COR-L47 (cell line): ENCODE data around the gene GABRR2.
A peak's percentile ranks its signal among the peaks of the same experiment; 100 is the strongest.
"Not testable (repeated sequence)": the region's sequence is repeated elsewhere in the genome, so short reads cannot be mapped to it uniquely, and the experiment has no call there.

Source experiments
- DNase-seq: peaks from one replicate; lab custom pipeline; 2025; lab: John Stamatoyannopoulos, UW

The GABRR2 gene

DNA sequence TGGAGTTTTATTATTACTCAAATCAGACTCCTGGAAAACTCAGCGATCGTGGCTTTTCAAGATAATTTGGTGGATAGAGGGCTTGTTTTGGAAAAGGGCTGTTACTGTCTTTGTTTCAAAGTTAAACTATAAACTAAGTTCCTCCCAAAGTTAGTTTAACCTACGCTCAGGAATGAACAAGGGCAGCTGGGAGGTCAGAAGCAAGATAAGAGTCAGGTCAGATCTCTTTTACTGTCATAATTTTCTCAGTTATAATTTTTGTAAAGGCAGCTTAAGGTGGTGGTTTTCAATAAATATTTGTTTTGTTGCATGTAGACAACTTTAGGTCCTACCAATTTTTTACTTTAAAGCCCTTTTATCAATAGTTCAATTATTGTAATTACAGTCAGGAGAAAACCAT is 9.2 kb upstream of the GABRR2 start:
- DNase-seq, result no peak

DNA sequence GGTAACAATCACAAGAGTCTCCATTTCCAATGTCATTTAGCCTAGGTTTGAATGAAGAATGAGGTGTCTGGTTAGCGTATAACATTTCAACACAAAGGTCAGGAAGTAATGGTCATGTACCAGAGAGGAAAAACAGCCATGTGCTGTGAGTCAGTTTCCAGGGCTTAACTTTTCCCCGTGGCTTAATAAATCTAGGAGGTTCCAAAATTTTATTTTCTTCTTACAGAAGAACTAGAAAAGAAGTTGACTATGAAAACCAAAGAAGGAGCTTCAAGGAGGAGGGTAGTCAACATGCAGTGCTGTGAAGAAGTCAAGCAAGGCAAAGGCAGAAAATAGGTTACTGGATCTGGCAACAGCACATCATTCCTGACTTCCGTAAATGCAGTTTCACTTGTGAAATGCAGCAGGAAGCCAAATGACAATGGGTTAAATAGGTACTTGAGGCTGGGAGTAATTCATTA is 8.4 kb upstream of the GABRR2 start:
- no peak for DNase-seq

DNA sequence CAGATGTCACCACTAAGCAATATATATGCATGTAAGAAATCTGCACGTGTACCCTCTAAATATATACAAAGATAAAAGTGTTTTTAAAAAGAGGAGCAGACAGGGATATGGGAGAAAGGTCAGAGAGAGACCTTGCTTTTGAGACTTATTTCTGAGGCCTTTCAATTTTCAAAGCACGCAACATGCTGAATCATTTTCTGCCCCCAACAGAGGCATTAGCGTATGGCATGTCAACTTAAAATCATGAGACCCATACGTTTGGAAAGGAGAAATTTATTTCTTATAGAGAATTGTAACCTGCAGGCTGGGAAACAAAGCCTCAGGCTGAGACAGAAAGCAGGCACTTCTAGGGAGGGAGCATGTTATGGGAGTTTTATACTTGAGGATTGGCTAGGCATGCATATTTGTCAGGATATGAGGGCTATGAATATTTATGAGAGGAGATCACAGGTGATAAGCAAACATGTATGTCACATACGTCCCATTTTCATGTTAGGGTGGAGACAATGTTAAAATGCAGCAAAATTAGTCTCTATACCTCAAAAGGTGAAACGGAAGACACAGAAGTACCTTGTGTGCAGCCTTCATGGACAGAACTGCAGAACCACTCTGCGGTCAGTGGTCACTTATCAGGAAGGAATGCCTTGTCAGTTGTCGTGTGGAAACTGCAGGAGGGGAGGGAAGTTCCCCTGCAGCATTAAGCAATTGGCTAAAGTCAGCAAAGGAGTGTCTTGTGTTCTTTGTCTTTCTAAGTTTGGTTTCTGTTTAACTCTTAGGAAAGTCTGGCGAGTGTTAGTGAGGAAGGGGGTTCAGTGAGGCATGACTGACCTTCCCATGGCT is 6.3 kb upstream of the GABRR2 start:
- no peak for DNase-seq

DNA sequence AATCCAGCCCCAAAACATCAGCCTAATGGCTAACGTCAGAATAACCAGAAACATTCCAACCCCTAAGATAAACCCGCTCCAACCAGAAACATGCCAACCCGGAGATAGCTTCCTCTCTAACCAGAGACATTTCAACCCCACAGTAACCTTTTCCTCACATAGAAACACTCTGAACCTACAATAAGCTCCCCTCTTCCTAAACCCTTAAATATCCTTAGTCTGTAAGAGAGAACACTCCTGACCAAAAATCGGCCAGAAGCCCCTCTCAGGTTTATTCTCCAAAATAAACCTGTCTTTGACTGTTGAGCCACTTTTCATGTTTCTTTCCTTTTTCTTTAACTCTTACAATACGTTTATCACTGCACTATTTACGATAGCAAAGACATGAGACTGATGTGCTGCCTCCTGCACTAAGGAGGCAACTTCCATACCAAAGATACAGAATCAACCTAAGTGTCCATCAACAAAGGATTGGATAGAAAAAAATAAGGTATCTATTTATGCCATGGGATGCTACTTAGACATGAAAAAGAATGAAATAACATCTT is 5.0 kb upstream of the GABRR2 start:
- DNase-seq, result no peak

DNA sequence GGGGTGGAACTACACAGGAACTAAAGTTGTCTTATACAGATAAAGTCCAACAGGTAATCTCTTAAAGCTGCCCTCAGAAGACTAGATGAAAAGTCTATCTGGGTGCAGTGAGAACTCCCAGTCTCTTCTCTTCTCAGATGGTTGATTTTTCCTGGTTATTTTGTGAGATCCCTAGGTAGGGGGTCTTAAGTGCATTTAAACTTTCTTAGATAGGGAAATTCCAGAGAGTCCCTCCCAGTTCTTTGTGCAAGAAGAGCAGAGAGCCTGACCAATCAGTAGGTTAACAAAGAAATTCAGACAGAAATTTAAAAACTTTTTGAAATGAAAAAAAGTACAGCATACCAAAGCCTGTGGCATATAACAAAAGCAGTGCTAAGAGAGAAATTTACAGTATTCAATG is 2.0 kb upstream of the GABRR2 start:
- no peak for DNase-seq

DNA sequence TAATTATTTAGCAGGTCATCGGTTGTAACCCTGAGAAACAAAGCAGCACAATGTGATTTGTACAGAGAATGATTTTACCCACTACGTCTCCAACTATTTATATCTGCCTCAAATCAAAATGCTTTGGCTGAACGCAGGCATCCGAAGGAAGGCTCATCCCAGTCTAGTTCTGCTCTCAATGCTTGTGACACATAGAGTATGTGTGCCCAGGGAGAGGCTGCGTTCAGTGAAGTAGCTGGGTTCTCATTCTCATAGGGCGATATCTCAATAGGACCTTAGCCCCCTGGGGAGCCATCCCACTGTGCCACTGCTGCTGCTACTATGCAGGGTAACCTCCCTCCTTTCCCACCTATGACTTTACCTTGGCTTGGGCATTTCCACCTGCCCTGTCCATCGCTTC is 407 bp downstream of the GABRR2 start:
- no peak for DNase-seq

DNA sequence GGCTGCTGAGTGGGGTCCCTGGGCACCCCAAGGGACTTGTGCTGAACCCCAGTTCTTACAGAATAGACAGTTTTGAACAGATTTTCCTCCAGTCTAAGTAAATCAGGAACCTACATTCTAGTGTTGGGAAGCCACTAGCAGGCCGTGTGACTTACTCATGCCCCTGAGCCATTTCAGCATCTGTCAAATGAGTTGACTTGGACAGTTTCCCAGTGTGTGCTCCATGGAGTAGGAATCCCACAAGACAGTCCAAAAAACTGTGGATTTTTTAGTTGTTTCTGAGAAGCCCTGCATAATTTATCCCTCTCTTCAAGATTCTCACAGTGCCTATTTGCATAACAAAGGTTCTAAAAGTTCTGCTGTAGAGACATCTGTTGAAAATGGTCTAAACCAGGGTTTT is 2.1 kb downstream of the GABRR2 start:
- DNase-seq, result no peak

DNA sequence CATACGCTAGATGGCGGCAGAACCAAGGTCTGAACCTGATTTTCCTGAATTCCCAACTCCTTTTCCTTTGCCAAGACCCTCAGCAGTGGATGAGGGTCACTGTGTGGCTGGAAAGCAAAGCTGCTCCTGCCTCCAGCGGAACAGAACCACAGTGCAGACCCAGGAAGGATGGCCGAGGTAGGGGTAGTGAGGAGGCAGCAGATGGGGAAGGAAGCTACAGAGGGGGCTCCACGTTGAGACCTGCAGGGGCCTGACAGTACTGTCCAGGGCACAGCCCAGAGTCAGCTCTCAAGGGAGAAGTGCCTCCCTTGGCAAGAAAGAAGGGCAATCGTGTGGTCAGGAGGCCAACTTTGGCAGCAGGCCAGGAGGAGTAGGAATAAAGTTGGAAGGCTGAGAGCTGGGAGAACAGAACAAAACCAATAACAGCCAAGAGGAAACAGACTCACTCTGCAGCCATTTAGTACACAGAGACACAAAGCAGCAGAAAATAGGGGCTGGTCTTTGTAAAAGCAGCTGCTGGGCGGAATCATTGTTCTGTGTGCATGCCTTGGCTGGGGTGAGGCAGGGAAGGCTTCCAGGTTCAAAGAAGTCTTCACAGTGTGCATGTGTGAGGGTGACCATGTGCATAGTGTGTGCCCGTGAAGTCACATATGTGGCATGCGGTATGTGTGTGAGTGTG is 3.1 kb downstream of the GABRR2 start:
- peak; percentile 45 for DNase-seq

DNA sequence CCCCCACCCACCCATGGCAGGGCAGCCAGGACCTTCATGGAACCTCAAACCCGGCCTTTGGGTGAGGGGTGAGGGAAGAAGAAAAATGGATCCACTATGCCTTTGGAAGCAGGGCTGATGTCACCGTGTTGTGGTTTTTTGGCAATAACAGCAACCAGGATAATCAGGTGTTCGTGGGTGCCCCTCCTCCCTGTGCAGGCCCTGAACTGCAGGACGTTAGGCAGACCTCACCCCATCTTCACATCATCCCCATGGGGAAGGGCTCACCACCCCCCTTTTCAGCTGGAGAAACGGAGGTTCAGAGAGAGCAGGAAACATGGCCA is 3.6 kb downstream of the GABRR2 start:
- DNase-seq, result no peak

DNA sequence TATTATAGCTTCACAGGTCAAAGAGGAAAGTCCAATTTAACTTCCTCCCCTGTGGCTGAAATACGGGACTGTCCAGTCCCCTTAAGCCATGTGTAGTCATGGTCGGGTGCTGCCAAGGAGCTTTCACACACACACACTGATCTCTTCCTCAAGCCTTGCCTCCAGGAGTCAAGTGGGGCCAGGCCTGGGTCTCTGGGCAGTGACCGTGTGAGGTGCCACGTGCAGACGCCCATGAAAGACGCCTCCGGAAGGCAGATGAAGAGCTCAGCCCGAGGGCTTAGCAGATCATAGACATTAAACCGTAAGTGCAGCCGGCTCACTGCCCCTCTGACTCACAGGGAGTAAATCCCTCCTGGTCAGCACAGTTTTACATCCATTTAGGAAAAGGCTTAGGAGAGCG is 4.2 kb downstream of the GABRR2 start:
- DNase-seq, result no peak

DNA sequence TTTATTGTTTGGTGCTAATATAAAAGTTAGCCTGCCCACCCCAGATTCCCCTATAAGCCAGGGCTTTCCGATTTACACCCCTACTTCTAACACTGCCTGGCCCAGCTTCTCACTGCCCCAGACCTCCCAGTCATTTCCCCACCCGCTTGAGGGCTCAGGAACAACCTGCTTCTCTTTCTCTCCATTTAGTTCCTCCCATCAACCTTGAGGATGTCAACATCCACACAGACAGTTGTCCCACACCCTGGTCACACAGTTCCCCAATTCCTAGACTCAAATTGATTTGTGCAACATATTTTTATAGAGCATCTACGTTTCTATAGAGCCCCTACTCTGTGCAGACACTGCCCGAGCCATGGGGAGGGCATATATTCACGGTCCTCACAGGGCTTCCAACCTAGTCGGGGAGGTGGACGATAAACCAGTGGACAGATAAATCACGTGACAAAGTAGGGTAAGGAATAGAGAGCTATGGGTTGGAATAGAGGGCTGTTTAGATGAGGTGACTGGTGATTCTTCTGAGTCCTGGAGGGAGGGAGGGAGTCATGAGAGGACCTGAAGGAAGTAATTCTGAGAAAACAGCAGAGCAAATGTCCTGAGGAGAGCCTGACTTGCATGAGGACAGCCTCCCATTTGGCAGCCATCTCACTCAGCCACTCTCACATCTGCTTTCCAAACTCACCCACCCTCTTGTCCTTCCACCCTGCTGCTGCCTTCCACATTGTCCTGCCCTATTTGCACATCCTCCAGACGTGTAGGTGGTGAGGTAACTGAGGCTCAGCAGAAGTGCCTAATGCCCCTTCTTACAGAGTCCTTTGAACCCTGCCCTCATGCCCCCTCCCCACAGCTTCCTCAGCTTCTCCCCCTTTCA is 6.3 kb downstream of the GABRR2 start:
- no peak for DNase-seq

DNA sequence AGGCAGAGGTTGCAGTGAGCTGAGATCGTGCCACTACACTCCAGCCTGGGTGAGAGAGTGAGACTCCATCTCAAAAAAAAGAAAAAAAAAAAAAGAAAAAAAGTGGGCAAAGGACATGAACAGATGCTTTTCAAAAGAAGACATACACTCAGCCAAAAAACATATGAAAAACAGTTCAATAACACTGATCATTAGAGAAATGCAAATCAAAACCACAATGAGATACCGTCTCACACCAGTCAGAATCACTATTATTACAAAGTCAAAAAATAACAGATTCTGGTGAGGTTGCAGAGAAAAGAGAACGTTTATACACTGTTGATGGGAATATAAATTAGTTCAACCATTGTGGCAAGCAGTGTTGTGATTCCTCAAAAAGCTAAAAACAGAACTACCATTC is 10.6 kb downstream of the GABRR2 start:
- DNase-seq, result not testable (repeated sequence)

DNA sequence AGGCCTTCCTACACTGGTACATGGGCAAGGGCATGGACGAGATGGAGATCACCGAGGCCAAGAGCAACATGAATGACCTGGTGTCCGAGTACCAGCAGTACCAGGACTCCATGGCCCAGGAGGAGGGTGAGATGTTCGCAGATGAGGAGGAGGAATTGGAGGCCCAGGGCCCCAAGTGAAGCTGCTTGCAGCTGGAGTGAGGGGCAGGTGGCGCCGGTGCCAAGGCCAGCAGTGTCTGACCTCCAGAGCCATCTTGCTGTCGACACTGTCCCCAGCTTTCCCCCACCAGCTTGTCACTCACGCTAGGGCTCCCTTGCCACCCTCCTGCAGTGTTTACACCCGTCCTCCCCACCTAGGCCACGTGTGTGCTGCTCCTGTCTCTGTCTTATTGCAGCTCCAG is 12.2 kb downstream of the GABRR2 start:
- DNase-seq, result no peak

DNA sequence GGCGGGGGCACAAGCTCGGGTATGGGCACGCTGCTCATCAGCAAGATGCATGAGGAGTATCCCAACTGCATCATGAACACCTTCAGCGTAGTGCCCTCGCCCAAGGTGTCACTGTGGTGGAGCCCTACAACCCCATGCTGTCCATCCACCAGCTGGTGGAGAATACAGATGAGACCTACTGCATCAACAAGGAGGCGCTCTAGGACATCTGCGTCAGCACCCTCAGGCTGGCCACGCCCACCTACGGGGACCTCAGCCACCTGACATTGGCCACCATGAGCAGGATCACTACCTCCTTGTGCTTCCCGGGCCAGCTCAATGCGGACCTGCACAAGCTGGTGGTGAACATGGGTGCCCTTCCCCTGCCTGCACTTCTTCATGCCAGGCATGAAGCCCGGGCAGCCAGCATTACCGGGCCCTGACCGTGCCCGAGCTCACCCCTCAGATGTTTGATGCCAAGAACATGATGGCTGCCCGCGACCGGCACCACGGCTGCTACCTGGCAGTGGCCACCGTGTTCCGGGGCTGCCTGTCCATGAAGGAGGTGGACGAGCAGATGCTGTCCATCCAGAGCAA is 12.8 kb downstream of the GABRR2 start:
- no peak for DNase-seq

DNA sequence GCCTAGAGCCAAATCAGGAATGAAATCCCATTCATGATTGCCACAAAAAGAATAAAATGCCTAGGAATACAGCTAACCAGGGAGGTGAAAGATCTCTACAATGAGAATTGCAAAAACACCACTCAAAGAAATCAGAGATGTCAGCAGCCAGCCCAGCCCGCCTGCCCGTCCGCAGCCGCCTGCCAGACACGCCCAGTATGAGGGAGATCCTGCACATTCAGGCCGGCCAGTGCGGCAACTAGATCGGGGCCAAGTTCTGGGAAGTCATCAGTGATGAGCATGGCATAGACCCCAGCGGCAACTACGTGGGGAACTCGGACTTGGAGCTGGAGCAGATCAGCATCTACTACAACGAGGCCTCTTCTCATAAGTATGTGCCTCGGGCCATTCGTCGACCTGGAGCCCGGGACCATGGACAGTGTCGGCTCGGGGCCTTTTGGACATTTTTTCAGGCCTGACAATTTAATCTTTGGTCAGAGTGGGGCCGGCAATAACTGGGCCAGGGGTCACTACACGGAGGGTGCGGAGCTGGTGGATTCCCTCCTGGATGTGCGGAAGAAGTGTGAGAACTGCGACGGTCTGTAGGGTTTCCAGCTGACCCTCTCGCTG is 13.4 kb downstream of the GABRR2 start:
- DNase-seq, result no peak

DNA sequence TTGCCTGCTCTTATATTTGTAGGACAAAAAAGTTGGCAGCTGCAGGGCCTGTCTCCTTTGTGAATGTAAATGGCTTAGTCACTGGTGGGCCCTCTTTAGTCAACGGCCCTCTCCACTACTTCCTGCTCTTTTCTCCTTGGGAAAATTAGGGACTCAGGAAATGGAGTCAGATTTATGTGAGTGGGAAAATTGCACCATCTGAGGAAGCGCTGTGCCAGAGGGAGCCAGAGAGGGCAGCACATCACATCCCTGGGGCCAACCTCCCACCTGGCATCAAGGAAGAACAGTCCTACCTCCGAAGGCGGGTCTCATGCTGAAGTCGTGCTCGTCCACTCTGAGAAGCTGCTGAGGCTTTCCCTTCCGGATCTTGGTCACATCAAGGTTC is 15.6 kb downstream of the GABRR2 start:
- no peak for DNase-seq

DNA sequence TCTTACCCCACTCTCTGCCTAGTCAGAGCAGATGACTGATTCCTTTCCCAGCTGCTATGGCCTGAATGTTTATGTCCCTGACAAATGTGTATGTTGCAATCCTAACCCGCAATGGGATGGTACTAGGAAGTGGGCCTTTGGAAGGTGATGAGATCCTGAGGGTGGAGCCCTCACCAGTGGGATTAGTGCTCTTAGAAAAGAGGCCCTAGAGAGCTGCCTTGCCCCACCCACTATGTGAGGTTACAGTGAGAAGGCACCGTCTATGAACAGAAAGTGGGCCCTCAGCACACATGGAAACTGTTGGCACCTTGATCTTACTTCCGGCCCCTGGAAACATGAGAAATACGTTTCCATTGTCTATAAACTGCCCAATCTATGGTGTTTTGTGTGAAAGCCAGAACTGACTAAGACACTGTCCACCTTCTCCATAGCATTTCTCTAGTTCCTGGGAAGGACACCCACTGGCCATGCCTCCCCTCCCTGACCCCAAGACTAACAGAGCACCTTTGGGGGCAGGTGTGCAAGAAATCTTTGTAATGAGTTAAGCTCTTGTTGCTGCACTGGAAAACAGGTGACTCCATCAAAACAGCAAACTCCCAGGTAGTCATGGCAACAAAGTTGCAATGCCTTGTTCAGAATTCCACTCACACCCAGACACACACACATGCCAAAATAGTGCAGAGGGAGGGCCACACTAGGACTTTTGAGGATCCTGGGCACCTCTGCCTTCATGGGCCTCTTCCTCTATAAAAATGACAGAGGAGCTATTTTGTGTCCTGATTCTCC is 16.2 kb downstream of the GABRR2 start:
- DNase-seq, result no peak

DNA sequence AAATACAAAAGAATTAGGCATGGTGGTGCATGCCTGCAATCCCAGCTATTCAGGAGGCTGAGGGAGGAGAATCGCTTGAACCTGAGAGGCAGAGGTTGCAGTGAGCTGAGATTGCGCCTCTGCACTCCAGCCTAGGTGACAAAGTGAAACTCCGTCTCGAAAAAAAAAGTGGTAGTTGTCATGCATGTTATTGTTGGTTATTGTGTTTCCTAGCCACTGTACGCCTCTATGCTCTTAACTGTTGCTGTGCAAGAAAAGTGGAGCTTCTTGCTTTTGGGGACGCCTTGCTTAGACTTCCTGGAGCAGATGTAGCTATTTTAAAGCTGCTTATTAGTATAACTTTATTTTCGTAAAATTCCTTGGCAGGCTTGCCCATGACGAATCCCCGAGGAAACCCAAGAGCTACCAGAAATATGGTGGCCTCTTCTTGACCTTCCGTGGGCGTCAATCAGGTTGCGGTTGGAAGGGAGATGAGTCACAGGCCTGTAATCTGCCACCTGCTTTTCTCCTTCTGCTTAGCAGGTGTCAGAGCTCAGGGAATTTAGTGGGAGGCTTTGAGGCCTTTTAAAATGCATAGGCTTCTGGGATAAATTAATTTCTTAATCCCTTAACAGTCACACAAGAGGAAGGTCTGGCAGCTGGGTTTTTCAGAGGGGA is 17.3 kb downstream of the GABRR2 start:
- DNase-seq, result no peak

DNA sequence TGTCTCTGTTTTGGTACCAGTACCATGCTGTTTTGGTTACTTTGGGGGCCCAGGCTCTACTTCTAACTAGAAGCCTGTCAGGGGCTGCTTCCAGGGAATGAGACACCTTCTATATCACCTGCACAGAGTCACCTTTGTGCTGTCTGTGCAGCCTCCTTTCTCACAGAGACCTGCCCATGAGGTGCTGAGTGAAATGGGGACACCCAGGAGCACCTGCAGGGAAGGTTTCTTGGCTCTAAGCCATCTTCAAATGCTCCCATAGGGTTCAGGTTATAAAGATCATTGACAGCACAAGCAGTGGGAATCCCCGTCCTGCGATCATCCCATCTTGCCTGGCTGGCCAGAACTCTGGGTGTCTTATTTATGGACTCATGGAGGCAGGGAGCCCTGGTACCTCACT is 19.1 kb downstream of the GABRR2 start:
- DNase-seq, result no peak

DNA sequence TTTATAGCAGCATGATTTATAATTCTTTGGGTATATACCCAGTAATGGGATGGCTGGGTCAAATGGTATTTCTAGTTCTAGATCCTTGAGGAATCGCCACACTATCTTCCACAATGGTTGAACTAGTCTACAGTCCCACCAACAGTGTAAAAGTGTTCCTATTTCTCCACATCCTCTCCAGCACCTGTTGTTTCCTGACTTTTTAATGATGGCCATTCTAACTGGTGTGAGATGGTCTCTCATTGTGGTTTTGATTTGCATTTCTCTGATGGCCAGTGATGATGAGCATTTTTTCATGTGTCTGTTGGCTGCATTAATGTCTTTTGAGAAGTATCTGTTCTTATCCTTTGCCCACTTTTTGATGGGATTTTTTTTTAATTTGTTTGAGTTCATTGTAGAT is 20.0 kb downstream of the GABRR2 start:
- DNase-seq, result not testable (repeated sequence)
